ENCODE data around the gene DNAJB2.

DNAJB2 gene

DNA sequence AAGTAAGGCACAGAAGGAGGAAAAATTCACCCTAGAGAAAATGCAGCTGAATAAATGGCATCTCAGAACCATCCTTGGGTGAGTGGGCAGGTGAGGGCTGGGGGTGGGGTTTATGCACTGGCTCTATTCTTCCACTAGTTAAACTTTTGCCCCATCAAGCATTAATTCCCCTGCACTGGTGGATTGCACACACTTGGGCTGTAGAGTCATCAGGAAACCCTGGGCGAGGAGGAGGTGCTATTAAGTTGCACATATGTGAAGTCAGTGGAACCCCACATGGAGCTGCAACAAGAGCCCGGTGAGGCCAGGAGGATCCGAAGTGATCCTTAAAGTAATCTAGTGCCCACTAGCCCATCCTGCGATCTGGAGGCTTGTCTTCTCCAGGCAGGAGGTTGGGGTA, 6.8 kb upstream of the DNAJB2 start:
- no peak overlapping the region for H3K4me3 ChIP-seq (ENCODE audit: low read depth, low read length)
- TF ChIP-seq, protein P1, sequence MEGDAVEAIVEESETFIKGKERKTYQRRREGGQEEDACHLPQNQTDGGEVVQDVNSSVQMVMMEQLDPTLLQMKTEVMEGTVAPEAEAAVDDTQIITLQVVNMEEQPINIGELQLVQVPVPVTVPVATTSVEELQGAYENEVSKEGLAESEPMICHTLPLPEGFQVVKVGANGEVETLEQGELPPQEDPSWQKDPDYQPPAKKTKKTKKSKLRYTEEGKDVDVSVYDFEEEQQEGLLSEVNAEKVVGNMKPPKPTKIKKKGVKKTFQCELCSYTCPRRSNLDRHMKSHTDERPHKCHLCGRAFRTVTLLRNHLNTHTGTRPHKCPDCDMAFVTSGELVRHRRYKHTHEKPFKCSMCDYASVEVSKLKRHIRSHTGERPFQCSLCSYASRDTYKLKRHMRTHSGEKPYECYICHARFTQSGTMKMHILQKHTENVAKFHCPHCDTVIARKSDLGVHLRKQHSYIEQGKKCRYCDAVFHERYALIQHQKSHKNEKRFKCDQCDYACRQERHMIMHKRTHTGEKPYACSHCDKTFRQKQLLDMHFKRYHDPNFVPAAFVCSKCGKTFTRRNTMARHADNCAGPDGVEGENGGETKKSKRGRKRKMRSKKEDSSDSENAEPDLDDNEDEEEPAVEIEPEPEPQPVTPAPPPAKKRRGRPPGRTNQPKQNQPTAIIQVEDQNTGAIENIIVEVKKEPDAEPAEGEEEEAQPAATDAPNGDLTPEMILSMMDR (IDR thresholded peaks at IDR 0.05; ENCODE audit: low read depth, low read length) = no peak

DNA sequence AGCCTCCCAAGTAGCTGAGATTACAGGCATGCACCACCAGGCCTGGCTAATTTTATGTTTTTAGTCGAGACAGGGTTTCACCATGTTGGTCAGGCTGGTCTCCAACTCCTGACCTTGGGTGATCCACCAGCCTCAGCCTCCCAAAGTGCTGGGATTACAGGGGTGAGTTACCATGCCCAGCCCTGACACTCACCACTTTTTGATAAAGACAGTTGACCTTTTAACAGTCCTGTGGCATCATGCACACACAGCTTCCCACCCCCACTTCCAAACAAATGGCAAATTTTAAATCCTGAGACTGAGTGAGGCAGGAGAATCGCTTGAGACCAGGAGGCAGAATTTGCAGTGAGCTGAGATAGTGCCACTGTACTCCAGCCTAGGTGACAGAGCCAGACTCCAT, 6.2 kb upstream of the DNAJB2 start:
- TF ChIP-seq, protein P1 (IDR thresholded peaks at IDR 0.05; ENCODE audit: low read depth, low read length) = no peak
- H3K4me3 ChIP-seq (ENCODE audit: low read depth, low read length) = no peak overlapping the region

DNA sequence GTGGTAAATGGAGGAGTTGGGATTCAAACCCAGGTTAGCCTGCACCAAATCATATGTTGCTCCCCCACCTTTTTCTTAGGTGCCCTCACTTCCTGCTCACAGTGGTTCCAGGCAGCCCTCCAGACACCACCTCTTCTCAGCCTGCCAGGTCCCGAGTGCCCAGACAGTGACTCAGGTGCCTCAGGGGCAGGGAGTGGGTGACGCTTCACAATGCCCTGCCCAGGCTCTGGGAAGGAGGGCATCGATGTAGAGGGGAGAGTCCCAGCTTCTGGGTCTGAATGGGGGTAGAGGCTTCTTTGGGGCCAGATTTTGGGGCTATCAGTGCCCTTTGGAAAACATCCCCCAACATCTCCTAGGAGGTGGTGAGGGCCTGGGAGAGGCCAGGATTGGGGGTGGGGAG, 5.2 kb upstream of the DNAJB2 start:
- TF ChIP-seq, protein P1 (IDR thresholded peaks at IDR 0.05; ENCODE audit: low read depth, low read length) = no peak
- H3K4me3 ChIP-seq (ENCODE audit: low read depth, low read length) = no peak overlapping the region

DNA sequence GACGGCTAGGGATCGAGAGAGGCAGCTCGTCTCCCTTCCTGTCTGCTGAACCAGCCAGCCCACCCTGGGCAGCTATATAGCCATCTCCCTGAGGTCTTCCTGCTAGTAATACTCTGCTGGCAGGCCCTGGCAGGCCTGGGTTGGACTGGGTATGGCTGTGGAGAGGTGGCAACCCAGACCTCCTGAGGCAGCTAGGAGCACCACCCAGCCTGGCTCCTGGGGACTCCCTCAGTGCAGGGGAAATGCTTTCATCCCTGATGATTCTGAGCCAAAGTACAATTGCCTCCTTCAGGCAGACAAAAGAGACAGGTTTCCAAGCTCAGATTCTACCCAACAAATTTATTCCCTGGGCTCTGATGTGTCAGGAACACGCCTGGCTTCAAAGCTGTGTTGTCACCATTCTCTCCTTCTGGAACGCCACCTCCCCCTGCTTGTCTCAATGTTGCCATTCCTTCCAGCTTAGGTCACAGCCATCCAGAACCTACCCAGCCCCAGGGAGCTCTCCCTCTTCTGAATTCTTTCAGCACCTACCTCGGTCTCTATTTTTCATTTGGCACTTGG, 4.7 kb upstream of the DNAJB2 start:
- TF ChIP-seq, protein P1 (IDR thresholded peaks at IDR 0.05; ENCODE audit: low read depth, low read length) = no peak
- H3K4me3 ChIP-seq (ENCODE audit: low read depth, low read length) = peak overlapping the region; percentile 1; the same call in 1 of the 2 replicates

DNA sequence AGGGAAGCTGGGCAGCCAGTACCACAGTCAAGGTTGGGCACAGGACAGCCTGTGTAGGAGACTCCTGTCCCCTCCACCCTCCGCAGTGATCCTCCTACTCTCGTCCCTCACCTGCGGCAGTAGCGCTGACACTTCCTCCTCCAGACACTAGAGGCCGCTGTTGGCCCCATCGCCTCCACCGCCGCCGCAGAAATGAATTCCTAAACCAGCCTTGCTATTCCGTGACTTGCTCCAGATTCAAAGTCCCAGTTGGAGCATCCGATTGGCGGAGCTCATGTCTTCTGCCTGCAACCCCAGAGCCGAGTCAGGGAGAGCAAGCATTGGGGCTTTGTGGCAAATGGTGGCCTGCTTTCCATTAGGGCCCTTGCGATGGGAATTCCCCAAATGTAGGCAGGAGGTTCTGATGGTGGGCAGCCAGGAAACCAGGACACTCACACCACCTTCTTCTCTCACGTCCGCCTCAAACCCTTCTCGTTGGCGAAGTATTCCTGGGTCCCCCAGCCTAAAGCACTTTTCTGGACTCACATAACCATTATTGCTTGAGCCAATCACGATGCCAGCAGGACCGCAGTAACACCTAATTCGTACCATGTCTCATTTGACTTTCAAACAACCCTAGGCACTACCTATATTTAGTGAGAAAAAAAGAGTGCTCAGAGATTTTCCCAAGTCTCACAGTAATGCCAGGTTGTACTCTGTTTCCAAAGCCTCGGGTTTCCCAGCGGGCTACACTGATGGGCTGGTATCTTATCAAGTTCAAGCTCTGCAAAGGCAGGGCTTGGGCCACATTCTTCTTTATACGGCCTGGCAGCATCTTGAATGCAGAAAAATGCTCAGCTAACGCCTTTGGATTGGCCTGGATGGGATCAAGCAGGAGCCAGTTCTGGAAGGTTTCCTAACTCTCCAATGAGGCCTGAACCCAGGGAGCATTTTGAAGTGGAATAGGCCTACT, 1.2 kb upstream of the DNAJB2 start:
- H3K4me3 ChIP-seq (ENCODE audit: low read depth, low read length) = no peak overlapping the region
- TF ChIP-seq, protein P1 (IDR thresholded peaks at IDR 0.05; ENCODE audit: low read depth, low read length) = peak; percentile 98

DNA sequence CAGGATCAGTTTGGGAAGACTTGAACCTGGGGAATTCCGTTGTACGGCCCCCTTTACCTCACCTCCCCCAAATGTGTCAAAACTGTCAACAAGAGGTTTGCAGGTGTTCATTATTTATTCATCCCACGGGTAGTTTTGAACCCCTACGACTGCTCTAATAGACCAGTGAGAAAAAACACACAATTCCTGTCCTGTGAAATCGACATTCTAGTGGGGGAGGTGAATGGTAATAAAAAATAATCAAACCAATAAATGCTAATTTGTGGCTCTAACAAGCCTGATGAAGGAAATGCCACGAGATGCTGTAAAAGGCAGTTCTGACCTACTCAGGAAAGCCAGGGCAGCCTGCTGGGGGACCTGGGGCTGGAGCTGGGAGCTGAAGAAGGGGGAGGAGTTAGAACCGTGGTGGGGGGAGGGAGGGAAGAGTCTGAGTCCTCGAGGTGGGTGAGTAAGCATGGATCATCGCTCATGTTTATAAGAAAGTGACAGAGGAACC, 463 bp upstream of the DNAJB2 start:
- TF ChIP-seq, protein P1 (IDR thresholded peaks at IDR 0.05; ENCODE audit: low read depth, low read length) = no peak
- H3K4me3 ChIP-seq (ENCODE audit: low read depth, low read length) = no peak overlapping the region

Data from WI38 (cell line).